GM12873 (cell line): ENCODE data around the gene SELPLG.

Source experiments
- CTCF ChIP-seq: IDR thresholded peaks from 2 replicates; pipeline ENCODE4 v1.5.1; 2012; ENCODE audit warnings: low read depth, mild to moderate bottlenecking, moderate library complexity, low read length, control low read depth; ENCODE audit not compliant: insufficient read depth; ENCODE audit errors: missing control alignments

SELPLG gene

GRCh38 chr12:108633534-108634248, at the start of gene SELPLG:
Gene SELPLG (minus strand): TSS chr12:108633894. CDS start chr12:108624307, 9,587 bp downstream.
- TF ChIP-seq CTCF: peak; percentile 43

- TF ChIP-seq CTCF: no peak
Measured at GRCh38 chr12:108681317-108681716, 47.6 kb upstream of the SELPLG start.

- no peak for TF ChIP-seq CTCF
Measured at GRCh38 chr12:108679106-108679681, 45.5 kb upstream of the SELPLG start.

GRCh38 chr12:108678104-108678730, 44.5 kb upstream of the SELPLG start:
- TF ChIP-seq CTCF: no peak

- TF ChIP-seq CTCF: no peak
Measured at GRCh38 chr12:108677381-108677780, 43.7 kb upstream of the SELPLG start.

- TF ChIP-seq CTCF: no peak
Measured at GRCh38 chr12:108676707-108677106, 43.0 kb upstream of the SELPLG start.

- no peak for TF ChIP-seq CTCF
Measured at GRCh38 chr12:108675792-108676191, 42.1 kb upstream of the SELPLG start.
